Effector CD4-positive, alpha-beta T cell (primary cell): ENCODE data around the gene JADE1.

Experiments
- DNase-seq: peaks from one replicate; pipeline ENCODE4 v3.0.0-alpha.2; 2020

JADE1 gene

GRCh38 chr4:128879283-128879682 is 69.8 kb downstream of the JADE1 start:
- DNase-seq = no peak

- no peak for DNase-seq
Measured at GRCh38 chr4:128879971-128880370, 70.5 kb downstream of the JADE1 start.

- no peak for DNase-seq
Measured at GRCh38 chr4:128880662-128881061, 71.2 kb downstream of the JADE1 start.

- DNase-seq = no peak
Measured at GRCh38 chr4:128904821-128905220, 95.3 kb downstream of the JADE1 start.

GRCh38 chr4:128906581-128906980 is 97.1 kb downstream of the JADE1 start:
- no peak for DNase-seq

- DNase-seq = no peak
Measured at GRCh38 chr4:128907981-128908380, 98.5 kb downstream of the JADE1 start.

GRCh38 chr4:128908735-128909134 is 99.2 kb downstream of the JADE1 start:
- no peak for DNase-seq

GRCh38 chr4:128913228-128913627 is 103.7 kb downstream of the JADE1 start:
- no peak for DNase-seq

GRCh38 chr4:128915544-128915943 is 106.0 kb downstream of the JADE1 start:
- no peak for DNase-seq

GRCh38 chr4:128916832-128917231 is 107.3 kb downstream of the JADE1 start:
- DNase-seq = no peak

- no peak for DNase-seq
Measured at GRCh38 chr4:128917781-128918180, 108.3 kb downstream of the JADE1 start.

- no peak for DNase-seq
Measured at GRCh38 chr4:128921954-128922353, 112.5 kb downstream of the JADE1 start.
